ENCODE measurements around the gene CRMP1. TPM values are rescaled to one million over a fixed set of nuclear protein-coding genes. Genes with fewer than 3 reads are reported as not detected.

CRMP1 gene
- total RNA-seq, 1 donor from 2014 or later: 1.9 TPM

- intact Hi-C loops (cut with DNase I): no loop called here
- H3K27me3 ChIP-seq: no peaks in the 10 kb centered on the region
- TF ChIP-seq CTCF (IDR thresholded peaks at IDR 0.05): no peak
- no peak overlapping the region for H3K27ac ChIP-seq
- H3K36me3 ChIP-seq: no peaks in the 10 kb centered on the region
- no peak overlapping the region for H3K4me3 ChIP-seq
- no peaks in the 10 kb centered on the region for H3K9me3 ChIP-seq
- H3K4me1 ChIP-seq: no peaks in the 10 kb centered on the region
- DNase-seq (ENCODE audit: low spot score in 2 of 2): no peak
These were observed 22.8 kb downstream of the CRMP1 start for GRCh38 chr4:5869966-5870619.

DNA sequence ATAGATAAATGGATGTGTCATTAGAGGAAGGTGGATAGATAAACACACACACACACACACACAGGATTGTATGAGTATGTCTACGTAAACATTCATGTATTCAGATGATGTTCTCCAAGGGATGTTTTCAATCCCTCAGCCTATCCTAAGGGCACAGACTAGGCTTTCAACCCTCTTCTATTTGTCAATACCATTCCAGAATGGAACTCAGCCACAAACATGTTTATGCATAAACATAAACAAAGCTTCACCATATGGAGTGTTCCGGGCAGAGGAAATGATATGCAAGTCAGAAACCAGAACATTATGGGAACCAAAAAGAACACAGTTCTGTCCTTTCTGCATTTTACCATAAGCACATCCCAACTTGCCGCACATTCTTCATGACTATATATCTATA, 25.0 kb downstream of the CRMP1 start:
- Histone ChIP-seq H3K4me1 (no peaks in the 10 kb centered on the region), H3K27ac (no peak overlapping the region), H3K27me3 (no peaks in the 10 kb centered on the region), H3K36me3 (no peaks in the 10 kb centered on the region), H3K9me3 (no peaks in the 10 kb centered on the region), H3K4me3 (no peak overlapping the region)
- DNase-seq (ENCODE audit: low spot score in 2 of 2): no peak
- intact Hi-C loops (cut with DNase I): no loop called here
- no peak for TF ChIP-seq CTCF (IDR thresholded peaks at IDR 0.05)

DNA sequence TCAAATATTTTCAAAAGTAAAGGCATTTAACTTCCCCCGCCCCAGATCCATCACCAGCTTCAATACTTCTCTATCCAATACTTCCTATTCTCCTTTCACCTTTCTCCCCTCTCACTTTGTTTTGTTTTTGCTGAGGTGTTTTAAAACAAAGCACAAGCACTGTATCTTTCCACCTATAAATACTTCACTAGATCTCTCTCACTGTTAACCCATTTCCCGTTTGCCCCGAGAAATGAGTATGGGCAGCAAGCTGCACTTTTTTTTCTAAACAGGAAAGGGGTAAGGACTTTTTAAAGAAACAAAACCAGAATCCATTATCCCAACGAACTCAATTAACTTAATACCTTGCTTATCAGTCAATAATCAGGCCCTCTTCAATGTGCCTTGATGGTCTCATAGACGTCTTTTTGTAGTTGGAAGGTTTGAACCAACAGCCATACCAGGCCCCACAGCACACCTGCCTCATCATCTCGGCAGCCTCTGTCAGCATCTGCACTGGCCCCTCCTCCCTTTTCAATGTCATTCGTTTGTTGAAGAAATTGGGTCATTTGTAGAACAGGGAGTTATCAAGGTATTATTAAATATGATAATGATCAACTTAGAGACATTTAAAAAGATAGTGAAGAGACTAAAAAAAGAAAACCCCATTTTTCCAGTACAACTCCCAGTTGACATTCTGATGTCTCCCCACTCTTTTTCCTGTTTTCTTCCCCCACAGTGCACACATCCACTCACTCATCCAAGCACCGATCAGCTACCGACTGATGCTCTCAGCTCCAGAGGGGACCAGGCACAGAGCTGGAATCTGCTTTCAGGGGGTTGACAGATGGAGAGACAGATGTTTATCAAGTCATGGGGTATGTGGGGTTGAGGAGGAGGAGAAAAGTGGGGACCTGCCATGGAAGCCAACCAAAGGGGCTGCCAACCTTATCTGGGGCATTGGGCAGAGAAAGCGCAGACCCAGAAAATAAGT, 25.8 kb downstream of the CRMP1 start:
- intact Hi-C loops (cut with DNase I): no loop called here
- Histone ChIP-seq H3K9me3 (no peaks in the 10 kb centered on the region), H3K36me3 (no peaks in the 10 kb centered on the region), H3K4me3 (no peak overlapping the region), H3K4me1 (no peaks in the 10 kb centered on the region), H3K27ac (no peak overlapping the region), H3K27me3 (no peaks in the 10 kb centered on the region)
- DNase-seq (ENCODE audit: low spot score in 2 of 2): no peak
- TF ChIP-seq CTCF (IDR thresholded peaks at IDR 0.05): no peak

- no peaks in the 10 kb centered on the region for H3K27me3 ChIP-seq
- H3K4me1 ChIP-seq: no peaks in the 10 kb centered on the region
- no peaks in the 10 kb centered on the region for H3K9me3 ChIP-seq
- no peak overlapping the region for H3K27ac ChIP-seq
- no peak for TF ChIP-seq CTCF (IDR thresholded peaks at IDR 0.05)
- no peaks in the 10 kb centered on the region for H3K36me3 ChIP-seq
- no peak for DNase-seq (ENCODE audit: low spot score in 2 of 2)
- H3K4me3 ChIP-seq: no peak overlapping the region
- intact Hi-C loops (cut with DNase I): no loop called here
These were observed 26.8 kb downstream of the CRMP1 start for GRCh38 chr4:5865896-5866599.

DNA sequence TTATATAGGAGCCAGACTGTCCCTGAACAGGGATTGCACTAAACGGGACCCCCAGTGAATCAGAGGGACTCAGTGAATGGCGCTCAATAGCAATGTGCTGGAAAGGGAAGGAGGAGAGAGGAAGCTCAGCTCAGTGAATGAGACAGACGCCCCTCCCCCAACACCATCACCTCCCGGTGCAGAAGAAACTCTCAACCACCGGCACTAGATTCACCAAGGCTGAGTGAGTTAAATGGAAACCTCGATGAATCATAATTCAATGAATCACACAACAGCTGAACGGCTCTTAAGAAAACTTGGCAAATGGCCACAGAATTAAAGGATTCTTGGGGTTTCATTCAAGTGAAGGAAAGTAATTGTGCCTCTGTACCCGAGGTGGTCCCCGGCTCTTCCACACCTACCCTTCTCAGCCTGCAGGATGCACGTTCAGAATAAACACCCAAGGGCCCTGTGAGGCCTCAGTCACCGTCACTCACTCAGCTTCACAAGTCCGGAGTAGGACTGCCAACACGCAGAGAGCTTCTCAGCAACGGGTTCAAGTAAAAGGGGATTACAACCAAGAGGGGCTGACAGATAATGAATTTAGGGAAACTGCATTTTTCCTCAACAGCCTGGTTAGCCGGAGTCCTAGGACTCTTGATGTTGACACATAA, 29.3 kb downstream of the CRMP1 start:
- no peak for DNase-seq (ENCODE audit: low spot score in 2 of 2)
- H3K4me1 ChIP-seq: no peaks in the 10 kb centered on the region
- no peak overlapping the region for H3K4me3 ChIP-seq
- no peaks in the 10 kb centered on the region for H3K27me3 ChIP-seq
- intact Hi-C loops (cut with DNase I): no loop called here
- TF ChIP-seq CTCF (IDR thresholded peaks at IDR 0.05): no peak
- no peak overlapping the region for H3K27ac ChIP-seq
- H3K36me3 ChIP-seq: no peaks in the 10 kb centered on the region
- no peaks in the 10 kb centered on the region for H3K9me3 ChIP-seq

Data from ascending aorta (tissue), 2 donors.